Measurements from ENCODE around the gene TBC1D8. TPM values are rescaled to one million over a fixed set of nuclear protein-coding genes. Genes with fewer than 3 reads are reported as not detected.
A peak's percentile ranks its signal among the peaks of the same experiment; 100 is the strongest.

Gene TBC1D8
- total RNA-seq, 1 experiment from 2014 or later, result 27.8 TPM

- DNase-seq (ENCODE audit: extremely low read depth, low read depth), result peak; percentile 79
Observed at GRCh38 chr2:100984892-100985307, 166.3 kb downstream of the TBC1D8 start.

GRCh38 chr2:100983684-100984310 lies 167.4 kb downstream of the TBC1D8 start:
- DNase-seq (ENCODE audit: extremely low read depth, low read depth), result no peak

- DNase-seq (ENCODE audit: extremely low read depth, low read depth), result no peak
Observed at GRCh38 chr2:100983201-100983600, 168.0 kb downstream of the TBC1D8 start.

- DNase-seq (ENCODE audit: extremely low read depth, low read depth), result no peak
Observed at GRCh38 chr2:100982431-100982861, 168.7 kb downstream of the TBC1D8 start.

- DNase-seq (ENCODE audit: extremely low read depth, low read depth), result no peak
Observed at GRCh38 chr2:100981011-100981410, 170.2 kb downstream of the TBC1D8 start.

GRCh38 chr2:100980046-100980445 lies 171.1 kb downstream of the TBC1D8 start:
- DNase-seq (ENCODE audit: extremely low read depth, low read depth), result no peak

- no peak for DNase-seq (ENCODE audit: extremely low read depth, low read depth)
Observed at GRCh38 chr2:100978582-100979191, 172.5 kb downstream of the TBC1D8 start.

- no peak for DNase-seq (ENCODE audit: extremely low read depth, low read depth)
Observed at GRCh38 chr2:100977511-100977910, 173.7 kb downstream of the TBC1D8 start.

- no peak for DNase-seq (ENCODE audit: extremely low read depth, low read depth)
Observed at GRCh38 chr2:100976645-100977391, 174.4 kb downstream of the TBC1D8 start.

GRCh38 chr2:100976061-100976460 lies 175.1 kb downstream of the TBC1D8 start:
- DNase-seq (ENCODE audit: extremely low read depth, low read depth), result no peak

GRCh38 chr2:100975521-100975785 lies 175.7 kb downstream of the TBC1D8 start:
- no peak for DNase-seq (ENCODE audit: extremely low read depth, low read depth)

- DNase-seq (ENCODE audit: extremely low read depth, low read depth), result no peak
Observed at GRCh38 chr2:100974712-100975520, 176.3 kb downstream of the TBC1D8 start.

- no peak for DNase-seq (ENCODE audit: extremely low read depth, low read depth)
Observed at GRCh38 chr2:100972452-100972851, 178.7 kb downstream of the TBC1D8 start.

- DNase-seq (ENCODE audit: extremely low read depth, low read depth), result no peak
Observed at GRCh38 chr2:100971221-100971620, 180.0 kb downstream of the TBC1D8 start.

GRCh38 chr2:100969998-100970397 lies 181.2 kb downstream of the TBC1D8 start:
- DNase-seq (ENCODE audit: extremely low read depth, low read depth), result no peak

GRCh38 chr2:100968146-100969145 lies 182.7 kb downstream of the TBC1D8 start:
- no peak for DNase-seq (ENCODE audit: extremely low read depth, low read depth)

GRCh38 chr2:100967716-100968115 lies 183.5 kb downstream of the TBC1D8 start:
- no peak for DNase-seq (ENCODE audit: extremely low read depth, low read depth)

GRCh38 chr2:100965596-100965995 lies 185.6 kb downstream of the TBC1D8 start:
- no peak for DNase-seq (ENCODE audit: extremely low read depth, low read depth)

- DNase-seq (ENCODE audit: extremely low read depth, low read depth), result no peak
Observed at GRCh38 chr2:100964681-100965169, 186.5 kb downstream of the TBC1D8 start.

- DNase-seq (ENCODE audit: extremely low read depth, low read depth), result no peak
Observed at GRCh38 chr2:100964222-100964621, 187.0 kb downstream of the TBC1D8 start.
